HG02870 (cell line): ENCODE data around the gene ITGB5.

Source experiments
- ATAC-seq: cut with Tn5 transposase; IDR thresholded peaks from one replicate; pipeline ENCODE4 v1.9.1; 2021; ENCODE audit warnings: mild to moderate bottlenecking, moderate library complexity; ENCODE audit not compliant: unreplicated experiment

Gene ITGB5

GRCh38 chr3:124895756-124896155 lies 8.6 kb upstream of the ITGB5 start:
- no peak for ATAC-seq

GRCh38 chr3:124893526-124893925 lies 6.4 kb upstream of the ITGB5 start:
- no peak for ATAC-seq

DNA sequence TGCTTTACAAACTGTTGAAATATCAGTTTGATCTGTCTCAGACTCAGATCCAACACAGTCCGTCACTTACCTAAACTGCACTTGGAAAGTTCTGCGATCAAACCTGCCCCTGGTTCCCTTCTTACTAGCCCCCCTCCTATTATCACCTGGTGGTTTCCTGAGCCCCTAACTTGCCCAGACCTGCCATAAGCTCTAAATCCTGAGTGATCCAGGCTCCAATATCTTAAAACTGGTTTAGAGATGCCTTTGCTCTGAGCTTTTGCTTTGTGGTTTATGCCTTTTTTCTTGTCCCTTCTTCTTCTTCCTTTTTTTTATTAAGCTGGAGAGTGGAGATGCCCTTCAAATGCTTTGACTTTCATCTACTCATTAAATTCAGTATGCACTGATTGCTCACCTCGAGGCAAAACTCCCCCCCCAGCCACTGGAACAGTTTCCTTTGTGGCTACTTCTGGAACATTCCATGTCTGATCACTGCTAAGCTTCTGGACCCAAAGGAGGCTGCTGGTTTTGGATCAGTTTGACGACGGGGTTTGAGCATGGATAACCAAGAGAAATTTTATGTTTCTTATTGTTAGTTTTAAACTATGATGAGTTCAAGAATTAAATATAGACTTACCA lies 3.5 kb upstream of the ITGB5 start:
- no peak for ATAC-seq

DNA sequence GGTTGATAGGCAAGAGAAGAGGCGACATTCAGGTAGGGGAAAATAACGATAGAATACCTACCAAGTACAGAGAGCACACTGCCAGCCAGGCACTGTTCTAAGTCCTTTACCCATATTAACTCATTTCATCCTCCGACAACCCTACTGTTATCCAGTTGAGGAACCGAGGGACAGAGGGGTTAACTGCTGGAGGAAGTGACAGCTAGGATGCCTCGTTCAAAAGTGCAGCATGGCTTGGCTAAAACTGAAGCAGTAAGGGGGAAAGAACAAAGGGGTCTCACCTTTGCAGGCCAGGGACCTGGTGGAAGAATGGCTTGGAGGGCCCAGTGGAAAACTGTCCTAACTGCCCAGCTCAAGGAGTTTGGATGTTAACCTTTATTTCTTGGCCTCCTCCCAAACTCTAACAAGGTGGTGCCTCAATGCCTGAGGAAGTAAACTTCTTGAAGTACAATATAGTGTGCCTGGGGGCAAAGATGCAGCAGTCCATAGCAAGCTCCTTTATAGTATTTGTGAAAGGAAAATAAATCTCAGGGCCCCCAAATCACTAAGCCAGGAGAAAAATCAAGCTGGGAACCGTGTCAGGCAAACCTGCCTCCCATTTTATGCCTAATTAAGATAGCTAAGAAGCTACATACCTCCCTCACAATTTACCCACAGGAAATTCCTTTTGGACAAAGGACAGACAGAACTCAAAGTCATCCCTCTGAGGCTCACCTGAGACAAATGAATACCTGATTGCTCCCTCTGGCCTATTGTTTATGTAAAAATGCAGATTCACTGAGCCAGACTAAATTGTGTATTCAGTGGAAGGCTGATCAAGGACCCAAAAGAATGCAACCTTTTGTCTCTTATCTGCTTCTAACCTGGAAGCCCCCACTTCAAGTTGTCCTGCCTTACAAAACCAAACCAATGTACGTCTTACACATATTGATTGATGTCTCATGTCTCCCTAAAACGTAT lies 1.6 kb upstream of the ITGB5 start:
- ATAC-seq: no peak

DNA sequence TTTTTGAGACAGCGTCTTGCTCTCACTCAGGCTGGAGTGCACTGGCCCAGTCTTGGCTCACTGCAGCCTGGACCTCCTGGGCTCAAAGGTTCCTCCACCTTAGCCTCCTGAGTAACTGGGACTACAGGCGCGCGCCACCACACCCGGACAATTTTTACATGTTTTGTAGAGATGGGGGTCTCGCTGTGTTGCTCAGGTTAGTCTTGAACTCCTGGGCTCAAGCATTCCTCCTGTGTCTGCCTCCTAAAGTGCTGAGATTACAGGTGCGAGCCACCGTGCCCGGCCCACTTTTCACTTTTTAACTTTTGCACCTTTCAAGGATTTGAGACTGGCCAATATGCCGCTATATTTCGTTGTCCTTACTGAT lies 750 bp upstream of the ITGB5 start:
- ATAC-seq: no peak

- ATAC-seq: peak; percentile 45
Observed at GRCh38 chr3:124886168-124887056, 753 bp downstream of the ITGB5 start.

DNA sequence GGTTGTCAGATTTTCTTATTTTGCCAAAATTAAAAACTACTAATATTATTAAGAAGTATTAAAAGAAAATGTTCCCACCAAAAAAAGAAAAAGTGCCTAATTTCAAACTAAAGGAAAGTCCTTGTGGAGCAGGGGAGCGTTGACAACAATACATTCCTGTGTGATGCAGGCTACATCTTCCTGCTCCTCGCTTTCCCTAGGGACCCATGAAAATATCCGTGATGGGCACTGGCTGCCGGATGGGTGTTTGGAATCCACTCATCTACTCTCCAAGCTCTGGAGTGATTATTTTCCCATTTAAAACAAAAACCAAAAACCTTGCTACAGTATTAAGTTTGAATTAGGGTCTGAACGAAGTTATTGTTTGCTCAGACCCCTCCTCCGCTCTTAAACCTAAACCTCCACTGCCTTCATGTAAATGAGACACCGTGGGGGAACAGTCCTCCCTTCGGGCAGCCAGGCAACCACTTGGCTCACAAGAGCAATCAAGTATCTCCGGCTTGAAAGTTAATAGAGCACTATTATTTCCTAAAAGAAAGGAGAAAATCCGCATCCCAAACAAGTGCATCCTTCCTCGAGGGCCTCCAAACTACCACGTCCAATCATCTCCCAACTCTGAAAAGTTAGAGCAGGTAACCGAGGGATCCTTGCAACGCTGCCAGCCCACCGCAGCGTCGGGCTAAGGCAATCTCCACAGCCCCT lies 1.5 kb downstream of the ITGB5 start:
- no peak for ATAC-seq

GRCh38 chr3:124884474-124885101 lies 2.6 kb downstream of the ITGB5 start:
- no peak for ATAC-seq

DNA sequence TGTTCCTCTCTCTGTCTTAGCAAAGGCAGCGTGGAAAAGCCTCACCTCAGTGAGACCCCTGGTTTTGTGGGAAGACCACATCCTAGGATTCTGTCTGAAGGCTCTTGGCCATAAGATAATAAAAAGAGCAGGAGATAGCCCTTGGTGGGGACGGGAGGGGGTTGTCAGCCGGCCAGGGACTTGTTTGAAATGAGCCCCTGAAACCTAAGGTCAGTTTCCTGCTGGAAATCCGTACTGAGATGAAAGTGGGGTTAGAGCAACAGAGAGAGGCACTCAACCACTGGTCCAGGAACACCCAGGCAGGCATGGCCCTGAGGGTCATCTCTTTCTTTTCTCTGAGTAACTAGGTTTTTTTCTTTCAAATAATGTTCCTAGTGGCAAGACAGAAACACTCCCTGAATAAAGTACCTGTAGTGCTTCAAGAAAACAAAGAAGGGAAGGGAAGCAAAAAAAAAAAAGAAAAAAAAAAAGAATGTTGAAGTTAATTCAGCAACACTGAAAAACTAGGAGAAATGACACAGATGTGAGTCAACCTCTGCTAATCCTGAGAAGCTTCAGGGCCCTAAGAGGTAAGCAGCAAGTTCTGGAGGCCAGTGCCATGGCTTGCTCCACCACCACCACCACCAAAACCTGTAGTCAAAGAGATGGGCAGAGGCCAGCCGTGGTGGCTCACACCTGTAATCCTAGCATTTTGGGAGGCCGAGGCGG lies 3.2 kb downstream of the ITGB5 start:
- ATAC-seq: no peak

- no peak for ATAC-seq
Observed at GRCh38 chr3:124882816-124883747, 4.1 kb downstream of the ITGB5 start.

GRCh38 chr3:124881976-124882697 lies 5.0 kb downstream of the ITGB5 start:
- no peak for ATAC-seq

- no peak for ATAC-seq
Observed at GRCh38 chr3:124879337-124879680, 7.9 kb downstream of the ITGB5 start.

- ATAC-seq: no peak
Observed at GRCh38 chr3:124878561-124879336, 8.4 kb downstream of the ITGB5 start.

DNA sequence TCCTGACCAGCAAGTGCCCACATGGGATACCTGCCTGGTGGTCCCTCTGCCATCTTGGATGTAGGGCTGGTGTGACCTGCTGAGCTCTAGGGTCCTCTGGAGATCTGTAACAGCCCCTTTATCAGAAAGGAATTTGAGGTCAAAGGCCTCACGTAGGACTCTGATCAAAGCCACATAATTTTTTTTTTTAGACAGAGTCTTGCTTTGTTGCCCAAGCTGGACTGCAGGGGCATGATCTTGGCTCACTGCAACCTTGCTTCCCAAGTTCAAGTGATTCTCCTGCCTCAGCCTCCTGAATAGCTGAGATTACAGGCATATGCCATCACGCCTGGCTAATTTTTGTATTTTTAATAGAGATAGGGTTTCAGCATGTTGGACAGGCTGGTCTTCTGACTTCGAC lies 9.5 kb downstream of the ITGB5 start:
- no peak for ATAC-seq

DNA sequence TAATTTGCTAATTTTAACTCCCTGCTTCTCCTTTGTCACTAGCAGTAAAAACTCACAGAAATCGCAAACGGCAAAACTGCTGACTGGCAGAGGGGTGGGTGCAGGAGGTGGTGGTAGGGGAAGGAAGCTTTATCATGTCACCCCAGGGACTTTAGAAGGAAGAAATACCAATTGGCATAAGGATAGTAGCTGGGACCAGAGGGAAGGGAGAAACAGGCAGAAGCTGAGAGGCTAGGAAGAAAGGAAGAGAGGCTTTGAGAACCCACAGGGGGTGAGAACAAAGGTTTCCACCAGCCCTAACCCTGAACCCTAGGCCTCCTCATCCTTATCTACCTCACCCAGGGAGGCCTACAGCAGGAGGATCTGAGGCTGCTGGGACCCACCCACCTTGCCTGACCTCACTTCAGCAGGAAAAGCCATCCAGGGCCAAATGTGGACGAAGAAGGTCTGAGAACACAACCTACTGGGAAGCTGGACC lies 10.7 kb downstream of the ITGB5 start:
- no peak for ATAC-seq

- ATAC-seq: no peak
Observed at GRCh38 chr3:124873226-124873625, 13.9 kb downstream of the ITGB5 start.

DNA sequence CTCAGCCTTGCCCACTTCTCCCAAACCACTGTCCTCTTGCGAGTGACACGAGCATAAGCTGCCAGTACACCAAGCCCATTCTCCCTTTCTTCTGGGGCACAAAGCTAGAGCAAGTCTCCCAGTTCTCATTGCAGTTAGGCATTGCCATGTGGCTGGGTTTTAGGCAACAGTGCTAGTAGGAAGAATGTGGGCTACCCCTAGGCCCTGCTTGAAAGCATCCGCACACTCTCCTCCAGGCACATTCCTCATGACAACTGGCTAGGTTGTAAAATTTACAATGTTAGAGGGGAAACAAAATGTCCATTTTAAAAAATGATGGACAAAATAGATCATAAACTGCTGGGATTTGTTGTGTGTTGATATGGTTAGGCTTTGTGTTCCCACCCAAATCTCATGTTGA lies 19.7 kb downstream of the ITGB5 start:
- ATAC-seq: no peak
